ENCODE measurements around the gene TNFRSF21. TPM values are rescaled to one million over a fixed set of nuclear protein-coding genes. Genes with fewer than 3 reads are reported as not detected.

Gene TNFRSF21
- total RNA-seq, 1 donor = 1.4 TPM

DNA sequence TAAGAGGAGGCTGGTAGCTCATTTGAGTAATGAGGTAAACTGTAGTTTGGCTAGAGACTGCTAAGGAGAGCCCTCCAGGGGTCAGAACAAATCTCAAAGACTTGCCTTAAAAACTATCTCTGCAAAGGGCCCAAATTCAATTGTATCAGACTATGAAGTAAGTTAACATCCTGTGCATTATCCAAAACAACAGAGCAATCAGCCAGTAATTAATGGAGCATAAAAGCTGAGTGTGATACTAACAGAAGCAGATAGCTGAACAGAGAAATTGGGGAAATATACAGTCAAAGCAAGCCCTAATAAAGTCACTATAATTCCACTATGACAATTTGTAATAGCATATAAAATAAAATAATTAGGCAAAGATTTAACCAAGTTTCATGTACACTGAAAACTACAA, 45.8 kb upstream of the TNFRSF21 start:
- H3K36me3 ChIP-seq (ENCODE audit: insufficient read depth, low read length) = no peaks in the 10 kb centered on the region
- H3K9me3 ChIP-seq (ENCODE audit: low read depth, low read length) = no peaks in the 10 kb centered on the region
- no peak overlapping the region for H3K4me3 ChIP-seq (ENCODE audit: insufficient read depth, low read length)
- H3K27me3 ChIP-seq (ENCODE audit: insufficient read depth, low read length) = no peaks in the 10 kb centered on the region
- no peak for DNase-seq (ENCODE audit: insufficient read length, low spot score, missing footprints)
- no peaks in the 10 kb centered on the region for H4K20me1 ChIP-seq (ENCODE audit: insufficient read depth, low read length)
- TF ChIP-seq, protein P1, sequence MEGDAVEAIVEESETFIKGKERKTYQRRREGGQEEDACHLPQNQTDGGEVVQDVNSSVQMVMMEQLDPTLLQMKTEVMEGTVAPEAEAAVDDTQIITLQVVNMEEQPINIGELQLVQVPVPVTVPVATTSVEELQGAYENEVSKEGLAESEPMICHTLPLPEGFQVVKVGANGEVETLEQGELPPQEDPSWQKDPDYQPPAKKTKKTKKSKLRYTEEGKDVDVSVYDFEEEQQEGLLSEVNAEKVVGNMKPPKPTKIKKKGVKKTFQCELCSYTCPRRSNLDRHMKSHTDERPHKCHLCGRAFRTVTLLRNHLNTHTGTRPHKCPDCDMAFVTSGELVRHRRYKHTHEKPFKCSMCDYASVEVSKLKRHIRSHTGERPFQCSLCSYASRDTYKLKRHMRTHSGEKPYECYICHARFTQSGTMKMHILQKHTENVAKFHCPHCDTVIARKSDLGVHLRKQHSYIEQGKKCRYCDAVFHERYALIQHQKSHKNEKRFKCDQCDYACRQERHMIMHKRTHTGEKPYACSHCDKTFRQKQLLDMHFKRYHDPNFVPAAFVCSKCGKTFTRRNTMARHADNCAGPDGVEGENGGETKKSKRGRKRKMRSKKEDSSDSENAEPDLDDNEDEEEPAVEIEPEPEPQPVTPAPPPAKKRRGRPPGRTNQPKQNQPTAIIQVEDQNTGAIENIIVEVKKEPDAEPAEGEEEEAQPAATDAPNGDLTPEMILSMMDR (IDR thresholded peaks at IDR 0.05; ENCODE audit: extremely low read depth, low read depth, low read length) = no peak
- no peak overlapping the region for H2AFZ ChIP-seq (ENCODE audit: low read length)
- no peak overlapping the region for H3K27ac ChIP-seq (ENCODE audit: low read depth, low read length)
- H3K79me2 ChIP-seq (ENCODE audit: insufficient read depth, low read length) = no peaks in the 10 kb centered on the region
- no peak overlapping the region for H3K4me2 ChIP-seq (ENCODE audit: insufficient read depth, low read length)
- no peaks in the 10 kb centered on the region for H3K4me1 ChIP-seq (ENCODE audit: insufficient read depth, low read length)

DNA sequence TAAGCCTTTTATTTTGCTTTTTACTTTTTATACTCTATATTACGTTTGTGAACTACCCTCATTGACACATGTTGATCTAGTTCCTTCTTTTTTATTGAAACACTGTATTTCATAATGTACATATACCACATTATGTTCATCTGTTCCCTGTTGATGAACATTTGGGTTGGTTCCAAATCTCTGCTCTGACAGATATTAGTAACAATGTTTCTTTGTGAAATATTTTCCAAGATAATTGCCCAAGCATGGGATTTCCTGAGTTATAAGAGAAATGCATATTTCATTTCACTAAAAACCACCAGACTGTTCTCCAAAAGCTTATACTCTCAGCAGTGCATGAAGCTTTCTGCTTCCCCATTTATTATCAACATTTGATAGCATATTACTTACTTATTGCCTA, 44.2 kb upstream of the TNFRSF21 start:
- TF ChIP-seq, protein P1 (IDR thresholded peaks at IDR 0.05; ENCODE audit: extremely low read depth, low read depth, low read length) = no peak
- no peaks in the 10 kb centered on the region for H3K27me3 ChIP-seq (ENCODE audit: insufficient read depth, low read length)
- H3K36me3 ChIP-seq (ENCODE audit: insufficient read depth, low read length) = no peaks in the 10 kb centered on the region
- H3K27ac ChIP-seq (ENCODE audit: low read depth, low read length) = no peak overlapping the region
- no peak overlapping the region for H3K4me2 ChIP-seq (ENCODE audit: insufficient read depth, low read length)
- H3K4me3 ChIP-seq (ENCODE audit: insufficient read depth, low read length) = no peak overlapping the region
- no peaks in the 10 kb centered on the region for H3K4me1 ChIP-seq (ENCODE audit: insufficient read depth, low read length)
- H2AFZ ChIP-seq (ENCODE audit: low read length) = no peak overlapping the region
- no peaks in the 10 kb centered on the region for H3K79me2 ChIP-seq (ENCODE audit: insufficient read depth, low read length)
- no peaks in the 10 kb centered on the region for H3K9me3 ChIP-seq (ENCODE audit: low read depth, low read length)
- H4K20me1 ChIP-seq (ENCODE audit: insufficient read depth, low read length) = no peaks in the 10 kb centered on the region
- no peak for DNase-seq (ENCODE audit: insufficient read length, low spot score, missing footprints)

DNA sequence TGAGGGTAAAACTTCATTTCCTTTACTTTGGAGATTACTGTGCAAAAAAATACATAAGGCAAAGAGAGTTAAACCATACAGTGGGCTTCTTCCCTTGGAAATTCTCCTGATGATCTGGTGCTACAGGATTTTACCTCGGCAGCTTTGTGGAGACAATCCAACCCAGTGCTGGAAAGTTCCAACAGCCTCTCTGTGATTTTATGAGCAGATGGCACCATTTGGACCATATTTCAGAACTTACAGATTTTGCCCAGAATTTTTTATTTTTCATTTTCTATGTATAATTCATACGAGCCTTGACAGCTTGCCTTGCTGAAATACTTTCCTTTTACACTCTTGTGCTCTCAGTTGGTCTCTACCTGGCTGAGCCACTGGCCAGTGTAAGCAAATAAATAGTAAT, 43.3 kb upstream of the TNFRSF21 start:
- Histone ChIP-seq H4K20me1 (ENCODE audit: insufficient read depth, low read length) (no peaks in the 10 kb centered on the region), H3K36me3 (ENCODE audit: insufficient read depth, low read length) (no peaks in the 10 kb centered on the region), H3K4me3 (ENCODE audit: insufficient read depth, low read length) (no peak overlapping the region), H2AFZ (ENCODE audit: low read length) (no peak overlapping the region), H3K4me1 (ENCODE audit: insufficient read depth, low read length) (no peaks in the 10 kb centered on the region), H3K27ac (ENCODE audit: low read depth, low read length) (no peak overlapping the region), H3K9me3 (ENCODE audit: low read depth, low read length) (no peaks in the 10 kb centered on the region), H3K79me2 (ENCODE audit: insufficient read depth, low read length) (no peaks in the 10 kb centered on the region), H3K4me2 (ENCODE audit: insufficient read depth, low read length) (no peak overlapping the region), H3K27me3 (ENCODE audit: insufficient read depth, low read length) (no peaks in the 10 kb centered on the region)
- TF ChIP-seq, protein P1 (IDR thresholded peaks at IDR 0.05; ENCODE audit: extremely low read depth, low read depth, low read length) = no peak
- DNase-seq (ENCODE audit: insufficient read length, low spot score, missing footprints) = no peak

DNA sequence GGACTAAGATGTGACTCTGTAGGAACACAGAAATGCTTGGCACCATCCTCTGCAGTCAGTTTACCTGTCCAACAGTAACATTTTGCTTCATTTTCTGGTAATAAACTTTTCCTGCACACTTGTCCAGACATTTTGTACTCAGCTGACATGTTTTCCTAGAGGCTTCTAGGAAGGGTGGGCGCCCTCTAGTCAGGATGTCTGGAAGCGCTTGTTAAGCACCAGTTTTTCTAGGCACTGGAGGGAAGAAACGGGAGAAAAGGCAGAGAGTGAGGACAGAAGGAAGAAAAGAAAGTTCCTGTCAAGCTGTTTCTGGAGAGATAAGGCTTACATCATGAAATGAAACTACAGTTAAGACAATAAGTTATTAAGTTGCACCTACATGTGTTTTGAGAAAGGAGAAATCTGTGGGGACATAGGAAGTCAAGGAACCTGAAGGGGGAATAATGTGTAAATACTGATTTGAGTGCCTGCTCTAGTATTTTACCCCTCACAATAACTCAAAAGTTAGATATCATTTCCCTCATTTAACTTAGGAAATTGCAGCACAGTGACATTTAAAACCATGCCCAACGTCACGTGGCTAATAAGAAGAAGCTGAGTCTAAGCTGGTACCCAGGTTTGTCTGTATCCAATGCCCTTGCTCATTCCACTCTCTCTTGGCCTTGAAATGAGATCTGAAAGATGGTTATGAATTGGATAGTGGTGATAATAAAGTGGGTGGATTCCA, 42.7 kb upstream of the TNFRSF21 start:
- Histone ChIP-seq H3K79me2 (ENCODE audit: insufficient read depth, low read length) (no peaks in the 10 kb centered on the region), H3K4me3 (ENCODE audit: insufficient read depth, low read length) (no peak overlapping the region), H3K27me3 (ENCODE audit: insufficient read depth, low read length) (no peaks in the 10 kb centered on the region), H3K4me1 (ENCODE audit: insufficient read depth, low read length) (no peaks in the 10 kb centered on the region), H2AFZ (ENCODE audit: low read length) (no peak overlapping the region), H4K20me1 (ENCODE audit: insufficient read depth, low read length) (no peaks in the 10 kb centered on the region), H3K9me3 (ENCODE audit: low read depth, low read length) (no peaks in the 10 kb centered on the region), H3K36me3 (ENCODE audit: insufficient read depth, low read length) (no peaks in the 10 kb centered on the region), H3K27ac (ENCODE audit: low read depth, low read length) (no peak overlapping the region), H3K4me2 (ENCODE audit: insufficient read depth, low read length) (no peak overlapping the region)
- DNase-seq (ENCODE audit: insufficient read length, low spot score, missing footprints) = no peak
- TF ChIP-seq, protein P1 (IDR thresholded peaks at IDR 0.05; ENCODE audit: extremely low read depth, low read depth, low read length) = peak; percentile 14

Measured in osteoblast (primary cell).